GM12891 (cell line): ENCODE data around the gene DPH5.

Source experiments
- POLR2A ChIP-seq: IDR thresholded peaks from 2 replicates; pipeline ENCODE4 v1.6.1; 2011; ENCODE audit warnings: low read depth, low read length, control low read depth
- POLR2AphosphoS5 ChIP-seq: IDR thresholded peaks from 2 replicates; pipeline ENCODE4 v1.6.1; 2011; ENCODE audit warnings: low read depth, low read length, control low read depth
- SPI1 ChIP-seq: IDR thresholded peaks from 2 replicates; pipeline ENCODE4 v1.6.1; 2011; ENCODE audit warnings: low read depth, low read length, control low read depth
- TAF1 ChIP-seq: IDR thresholded peaks from 2 replicates; pipeline ENCODE4 v1.6.1; 2011; ENCODE audit warnings: low read depth, low read length, control low read depth

DNA sequence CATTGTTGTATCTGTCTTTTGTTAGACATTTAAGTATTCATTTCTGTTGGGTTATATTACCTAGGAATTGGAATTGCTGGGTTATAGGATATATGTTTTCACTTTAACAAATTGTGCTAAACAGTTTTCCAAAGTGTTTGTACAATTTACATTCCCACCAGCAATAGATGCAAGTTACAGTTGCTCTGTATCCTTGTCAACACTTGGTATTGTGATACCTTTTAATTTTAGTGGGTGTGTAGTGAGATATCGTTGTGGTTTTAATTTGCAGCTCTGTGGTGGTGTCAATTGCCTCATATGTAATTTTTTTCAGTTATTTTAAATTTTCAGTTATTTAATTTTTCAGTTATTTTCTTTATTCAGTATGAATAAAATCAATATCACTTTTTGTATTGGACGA lies 7.4 kb upstream of the DPH5 start:
- TF ChIP-seq POLR2A (no peak), TAF1 (no peak), POLR2AphosphoS5 (no peak), SPI1 (no peak)
